GM21360 (cell line): ENCODE measurements around the gene FEM1A.
"Not testable (repeated sequence)": the region's sequence is repeated elsewhere in the genome, so short reads cannot be mapped to it uniquely, and the experiment has no call there.

Experiments
- ATAC-seq: cut with Tn5 transposase; IDR thresholded peaks from one replicate; pipeline ENCODE4 v1.9.1; 2021; ENCODE audit warnings: mild to moderate bottlenecking, moderate library complexity; ENCODE audit not compliant: unreplicated experiment

The FEM1A gene

GRCh38 chr19:4791183-4792018, at the start of gene FEM1A:
Gene FEM1A, plus strand, starts transcription at chr19:4791734. Its CDS starts 121 bp downstream, at chr19:4791855.
- ATAC-seq = peak; percentile 88

GRCh38 chr19:4742723-4743646, 48.5 kb upstream of the FEM1A start:
- no peak for ATAC-seq

GRCh38 chr19:4744451-4745174, 46.9 kb upstream of the FEM1A start:
- ATAC-seq = no peak

- not testable (repeated sequence) for ATAC-seq
These were observed 46.4 kb upstream of the FEM1A start for GRCh38 chr19:4745175-4745574.

GRCh38 chr19:4745986-4746385, 45.5 kb upstream of the FEM1A start:
- ATAC-seq = no peak

- ATAC-seq = no peak
These were observed 43.3 kb upstream of the FEM1A start for GRCh38 chr19:4748185-4748584.

GRCh38 chr19:4748589-4748988, 42.9 kb upstream of the FEM1A start:
- no peak for ATAC-seq

GRCh38 chr19:4749870-4750590, 41.5 kb upstream of the FEM1A start:
- no peak for ATAC-seq

- ATAC-seq = no peak
These were observed 37.3 kb upstream of the FEM1A start for GRCh38 chr19:4754248-4754647.

GRCh38 chr19:4755459-4755858, 36.1 kb upstream of the FEM1A start:
- no peak for ATAC-seq

GRCh38 chr19:4758082-4758481, 33.5 kb upstream of the FEM1A start:
- no peak for ATAC-seq

- no peak for ATAC-seq
These were observed 32.9 kb upstream of the FEM1A start for GRCh38 chr19:4758659-4759058.

- ATAC-seq = no peak
These were observed 31.9 kb upstream of the FEM1A start for GRCh38 chr19:4759388-4760284.

GRCh38 chr19:4760285-4760650, 31.3 kb upstream of the FEM1A start:
- no peak for ATAC-seq

- ATAC-seq = no peak
These were observed 28.5 kb upstream of the FEM1A start for GRCh38 chr19:4763021-4763420.

- ATAC-seq = no peak
These were observed 27.2 kb upstream of the FEM1A start for GRCh38 chr19:4764393-4764660.

- ATAC-seq = no peak
These were observed 22.4 kb upstream of the FEM1A start for GRCh38 chr19:4768934-4769777.

GRCh38 chr19:4772566-4772965, 19.0 kb upstream of the FEM1A start:
- no peak for ATAC-seq
